ENCODE measurements around the gene OPRD1. TPM values are rescaled to one million over a fixed set of nuclear protein-coding genes. Genes with fewer than 3 reads are reported as not detected.

OPRD1 gene
- total RNA-seq, 2 experiments from 2014 or later = not detected

- Histone ChIP-seq H3K4me3 (ENCODE audit: low read depth, low read length, poor library complexity, severe bottlenecking) (no peak overlapping the region), H3K4me2 (ENCODE audit: low read length) (no peak overlapping the region), H3K4me1 (ENCODE audit: insufficient read depth, low read length, poor library complexity, severe bottlenecking) (no peaks in the 10 kb centered on the region), H3K79me2 (ENCODE audit: insufficient read depth, low read depth, low read length) (no peaks in the 10 kb centered on the region), H3K9me3 (ENCODE audit: low read length) (no peaks in the 10 kb centered on the region), H3K36me3 (ENCODE audit: insufficient read depth, low read length) (no peaks in the 10 kb centered on the region), H3K9me2 (ENCODE audit: insufficient read depth, low read length) (no peaks in the 10 kb centered on the region), H3K27ac (ENCODE audit: low read depth, low read length, poor library complexity, severe bottlenecking) (no peak overlapping the region), H4K20me1 (ENCODE audit: insufficient read depth, low read length) (no peaks in the 10 kb centered on the region), H2AFZ (ENCODE audit: low read length) (no peak overlapping the region)
- TF ChIP-seq EZH2phosphoT487 (IDR thresholded peaks at IDR 0.05; ENCODE audit: borderline replicate concordance, low read depth, low read length) = no peak
- ChIA-PET CTCF (ENCODE audit: unreplicated experiment) (no interaction called here), POLR2A (no interaction called here)
- intact Hi-C loops (cut with micrococcal nuclease; ENCODE audit: unreplicated experiment) = no loop called here
- no peak for DNase-seq (ENCODE audit: low spot score)
- BruUV-seq (replicated peaks) = no TSS peak
Measured at GRCh38 chr1:28800324-28800723, 11.6 kb upstream of the OPRD1 start.

GRCh38 chr1:28801461-28801860 is 10.5 kb upstream of the OPRD1 start:
- Histone ChIP-seq H3K79me2 (ENCODE audit: insufficient read depth, low read depth, low read length) (no peaks in the 10 kb centered on the region), H3K4me2 (ENCODE audit: low read length) (no peak overlapping the region), H3K9me3 (ENCODE audit: low read length) (no peaks in the 10 kb centered on the region), H4K20me1 (ENCODE audit: insufficient read depth, low read length) (no peaks in the 10 kb centered on the region), H3K4me1 (ENCODE audit: insufficient read depth, low read length, poor library complexity, severe bottlenecking) (no peaks in the 10 kb centered on the region), H3K4me3 (ENCODE audit: low read depth, low read length, poor library complexity, severe bottlenecking) (no peak overlapping the region), H2AFZ (ENCODE audit: low read length) (no peak overlapping the region), H3K36me3 (ENCODE audit: insufficient read depth, low read length) (no peaks in the 10 kb centered on the region), H3K27ac (ENCODE audit: low read depth, low read length, poor library complexity, severe bottlenecking) (no peak overlapping the region), H3K9me2 (ENCODE audit: insufficient read depth, low read length) (no peaks in the 10 kb centered on the region)
- no TSS peak for BruUV-seq (replicated peaks)
- TF ChIP-seq EZH2phosphoT487 (IDR thresholded peaks at IDR 0.05; ENCODE audit: borderline replicate concordance, low read depth, low read length) = no peak
- TF ChIP-seq CTCF (conservative IDR thresholded peaks at IDR 0.05; ENCODE audit: low read length) = no peak
- DNase-seq (ENCODE audit: low spot score) = no peak
- ChIA-PET CTCF (ENCODE audit: unreplicated experiment) (interaction anchor here (0.5 kb wide), 1 partner anchor 83 kb away, joined by 3 read pairs; no protein-coding TSS in a partner anchor), POLR2A (interaction anchor here (0.7 kb wide), 1 partner anchor 285 kb away, joined by 4 read pairs; no protein-coding TSS in a partner anchor)
- intact Hi-C loops (cut with micrococcal nuclease; ENCODE audit: unreplicated experiment) = no loop called here

- POLR2A ChIA-PET = interaction anchor here (0.7 kb wide), 1 partner anchor 10 kb away, joined by 4 read pairs; no protein-coding TSS in a partner anchor
- Histone ChIP-seq H3K4me3 (ENCODE audit: low read depth, low read length, poor library complexity, severe bottlenecking) (no peak overlapping the region), H3K27ac (ENCODE audit: low read depth, low read length, poor library complexity, severe bottlenecking) (no peak overlapping the region), H3K9me2 (ENCODE audit: insufficient read depth, low read length) (no peaks in the 10 kb centered on the region), H3K79me2 (ENCODE audit: insufficient read depth, low read depth, low read length) (no peaks in the 10 kb centered on the region), H3K4me2 (ENCODE audit: low read length) (no peak overlapping the region), H3K9me3 (ENCODE audit: low read length) (no peaks in the 10 kb centered on the region), H2AFZ (ENCODE audit: low read length) (no peak overlapping the region), H3K4me1 (ENCODE audit: insufficient read depth, low read length, poor library complexity, severe bottlenecking) (no peaks in the 10 kb centered on the region), H3K36me3 (ENCODE audit: insufficient read depth, low read length) (no peaks in the 10 kb centered on the region), H4K20me1 (ENCODE audit: insufficient read depth, low read length) (no peaks in the 10 kb centered on the region)
- TF ChIP-seq EZH2phosphoT487 (IDR thresholded peaks at IDR 0.05; ENCODE audit: borderline replicate concordance, low read depth, low read length) = no peak
- no peak for TF ChIP-seq CTCF (conservative IDR thresholded peaks at IDR 0.05; ENCODE audit: low read length)
- no TSS peak for BruUV-seq (replicated peaks)
- intact Hi-C loops (cut with micrococcal nuclease; ENCODE audit: unreplicated experiment) = no loop called here
- CTCF ChIA-PET (ENCODE audit: unreplicated experiment) = no interaction called here
- no peak for DNase-seq (ENCODE audit: low spot score)
Measured at GRCh38 chr1:28803051-28803450, 8.9 kb upstream of the OPRD1 start.

Measured in OCI-LY7 (cell line).